DMS 273 (cell line): ENCODE results near the gene DIAPH1.
A peak's percentile ranks its signal among the peaks of the same experiment; 100 is the strongest.

Experiments used
- DNase-seq: peaks from one replicate; lab custom pipeline; 2025; ENCODE audit not compliant: unreplicated experiment; lab: John Stamatoyannopoulos, UW

Gene DIAPH1

DNA sequence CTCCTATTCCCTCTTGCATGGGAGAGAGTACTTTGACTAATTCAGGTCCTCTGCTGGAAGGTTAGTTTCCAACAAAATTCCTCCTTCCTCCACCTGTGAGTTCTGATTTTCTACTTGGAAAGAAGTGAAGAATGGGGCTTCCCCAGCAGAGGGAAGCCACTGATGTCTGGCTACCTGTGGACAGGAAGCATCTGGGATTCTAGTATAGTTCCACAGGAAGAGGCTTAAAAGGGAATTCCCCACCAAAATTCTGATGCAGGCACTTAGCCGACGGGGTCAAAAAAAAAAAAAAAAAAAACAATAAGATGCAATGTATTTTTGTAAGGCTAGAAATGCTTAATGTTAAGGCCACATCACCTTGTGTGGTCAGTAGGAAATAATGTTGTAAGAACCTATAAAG, 96.5 kb downstream of the DIAPH1 start:
- DNase-seq = no peak

DNA sequence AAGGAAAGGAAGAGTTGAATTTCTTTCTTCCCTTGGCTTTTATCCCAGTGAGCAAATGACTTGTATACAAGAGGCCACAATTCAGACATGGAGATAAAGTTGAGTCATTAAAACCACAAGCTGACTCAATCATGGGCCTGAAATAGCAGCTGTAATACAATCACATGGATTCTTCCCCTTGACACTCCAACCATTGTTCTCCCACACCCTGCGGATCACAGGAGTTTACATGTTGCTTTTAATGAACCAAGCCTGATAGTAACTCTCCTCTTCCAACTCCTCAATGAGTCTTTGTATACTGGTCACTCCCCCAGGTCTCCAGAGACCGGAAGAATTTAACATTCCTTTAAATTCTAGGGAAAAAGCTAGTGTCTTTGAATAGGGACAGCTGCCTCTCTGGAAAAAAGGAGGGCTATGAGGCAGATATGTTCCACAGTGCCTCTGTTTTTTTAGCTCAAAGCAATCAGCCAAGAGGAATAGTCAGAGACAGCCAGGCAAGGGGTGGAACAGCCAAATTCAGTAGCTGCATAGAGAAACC, 97.5 kb downstream of the DIAPH1 start:
- peak; percentile 26 for DNase-seq

DNA sequence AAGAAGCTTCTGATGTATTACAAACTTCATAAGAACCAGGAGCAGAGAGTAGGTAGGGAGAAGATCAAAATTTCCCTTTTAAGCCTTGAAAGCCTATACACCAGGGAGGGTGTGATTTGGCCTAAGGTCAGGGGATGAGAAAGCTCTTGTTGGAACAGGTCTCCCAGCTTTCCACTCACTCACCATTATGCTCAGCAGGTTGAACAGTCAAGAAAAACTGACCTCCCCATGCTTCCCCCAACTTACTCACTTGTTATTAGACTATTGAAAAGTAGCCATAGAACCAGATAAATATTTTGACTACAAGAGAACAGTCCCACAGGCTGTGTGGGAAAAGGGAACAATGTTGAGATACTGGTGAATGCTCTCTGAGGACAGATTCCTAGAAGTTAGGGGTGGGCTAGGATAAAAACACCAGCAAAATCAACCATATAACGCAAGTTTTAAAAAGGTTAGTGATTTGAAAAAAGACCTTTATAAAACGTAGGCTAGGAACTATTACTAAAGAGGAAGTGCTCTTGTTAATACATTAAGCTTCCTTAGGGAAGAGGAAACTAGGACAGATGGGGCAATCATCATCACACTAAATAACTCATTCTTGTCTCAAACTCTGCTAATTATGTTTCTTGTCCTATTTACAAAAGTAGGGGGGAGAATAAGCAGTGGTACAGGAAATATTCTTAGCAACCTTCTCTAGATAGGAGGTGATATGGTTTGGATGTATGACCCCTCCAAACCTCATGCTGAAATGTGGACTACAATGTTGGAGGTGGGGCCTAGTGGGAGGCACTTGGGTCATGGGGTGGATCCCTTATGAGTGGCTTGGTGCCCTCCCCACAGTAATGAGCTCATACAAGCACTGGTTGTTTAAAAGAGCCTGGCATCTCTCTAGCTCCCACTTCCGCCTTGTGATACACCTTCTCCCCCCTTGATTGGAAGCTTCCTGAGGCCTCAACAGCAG, 98.9 kb downstream of the DIAPH1 start:
- DNase-seq = no peak

DNA sequence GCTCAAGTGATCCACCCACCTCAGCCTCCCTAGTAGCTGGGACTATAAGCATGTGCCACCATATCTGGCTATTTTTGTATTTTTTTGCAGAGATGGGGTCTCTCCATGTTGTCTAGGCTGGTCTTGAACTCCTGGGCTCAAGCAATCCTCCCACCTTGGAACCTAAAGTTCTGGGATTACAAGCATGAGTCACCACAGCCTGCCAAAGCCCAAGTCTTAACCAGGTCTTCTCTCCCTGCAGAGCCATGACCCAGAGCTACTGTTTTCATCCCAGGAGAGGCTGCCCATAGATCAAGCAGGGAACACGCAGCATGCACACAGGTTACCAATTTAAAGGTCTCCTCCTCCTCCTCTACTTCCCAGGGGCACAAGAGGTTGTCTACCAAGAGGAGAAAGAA, 100.2 kb downstream of the DIAPH1 start:
- no peak for DNase-seq

DNA sequence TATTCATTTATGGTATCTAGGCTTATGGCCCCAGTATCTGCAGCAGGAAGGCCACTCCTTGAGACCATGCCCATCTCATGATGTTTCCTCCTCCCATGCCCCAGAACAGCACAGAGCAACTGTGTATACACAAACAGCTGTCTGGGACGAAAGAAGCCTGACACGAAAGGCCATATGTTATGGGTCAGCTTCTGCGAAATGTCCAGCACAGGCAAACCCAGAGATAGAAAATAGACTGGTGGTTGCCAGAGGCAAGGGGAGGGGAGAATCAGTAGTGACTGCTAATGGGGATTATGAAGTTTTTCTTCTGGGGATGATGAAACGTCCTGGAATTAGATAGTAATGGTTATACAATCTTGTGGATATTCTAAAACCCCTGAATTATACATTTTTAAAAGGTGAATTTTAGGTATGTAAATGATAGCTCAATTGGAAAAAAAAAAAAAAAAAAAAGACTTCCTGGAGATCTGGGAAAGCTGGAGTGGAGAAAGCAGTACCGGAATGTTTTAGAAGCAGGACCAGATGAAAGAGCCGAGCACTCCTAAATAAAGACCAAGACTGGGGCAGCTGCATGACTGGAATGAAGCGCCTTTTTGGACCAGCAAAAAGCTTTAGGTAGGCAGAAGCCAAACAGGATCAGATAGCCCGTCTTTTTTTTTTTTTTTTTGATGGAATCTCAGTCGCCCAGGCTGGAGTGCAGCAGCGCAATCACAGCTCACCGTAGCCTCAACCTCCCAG, 100.8 kb downstream of the DIAPH1 start:
- DNase-seq = no peak

DNA sequence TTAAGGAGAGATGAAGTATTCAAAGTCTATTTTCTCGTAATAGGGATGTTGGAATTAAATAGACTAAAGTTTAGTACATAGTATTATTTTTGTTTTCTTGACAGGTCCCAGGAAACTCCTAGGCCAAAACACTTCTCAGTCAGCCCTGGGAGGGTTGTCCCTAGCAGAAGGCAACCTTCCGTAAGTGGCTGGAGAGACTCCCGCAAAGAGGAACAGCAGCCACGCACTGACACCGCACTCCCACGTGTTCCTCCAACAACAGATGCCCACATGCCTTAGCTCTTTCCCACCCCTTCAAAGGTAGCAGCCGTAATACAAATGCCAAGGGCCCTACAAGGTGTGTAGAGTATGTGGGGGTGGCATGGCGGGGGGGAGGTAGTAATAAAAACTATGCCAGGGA, 101.5 kb downstream of the DIAPH1 start:
- no peak for DNase-seq

DNA sequence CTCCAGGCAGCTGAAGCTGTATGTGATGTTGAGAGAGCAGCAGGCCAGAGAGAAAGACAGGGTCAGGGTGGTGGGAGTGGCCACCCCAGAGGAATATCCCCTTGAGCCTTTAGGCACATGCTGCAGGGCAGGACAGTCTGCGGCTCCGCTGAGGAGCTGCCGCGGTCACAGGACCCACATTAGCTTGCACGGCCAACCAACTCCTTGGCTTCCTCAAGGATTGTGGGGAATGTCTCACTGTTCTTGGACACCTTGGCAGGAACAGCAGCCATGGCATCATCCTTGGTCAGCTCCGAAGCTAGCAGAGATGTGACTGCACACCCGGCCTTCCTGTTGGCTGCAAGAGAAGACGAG, 102.2 kb downstream of the DIAPH1 start:
- DNase-seq = no peak

DNA sequence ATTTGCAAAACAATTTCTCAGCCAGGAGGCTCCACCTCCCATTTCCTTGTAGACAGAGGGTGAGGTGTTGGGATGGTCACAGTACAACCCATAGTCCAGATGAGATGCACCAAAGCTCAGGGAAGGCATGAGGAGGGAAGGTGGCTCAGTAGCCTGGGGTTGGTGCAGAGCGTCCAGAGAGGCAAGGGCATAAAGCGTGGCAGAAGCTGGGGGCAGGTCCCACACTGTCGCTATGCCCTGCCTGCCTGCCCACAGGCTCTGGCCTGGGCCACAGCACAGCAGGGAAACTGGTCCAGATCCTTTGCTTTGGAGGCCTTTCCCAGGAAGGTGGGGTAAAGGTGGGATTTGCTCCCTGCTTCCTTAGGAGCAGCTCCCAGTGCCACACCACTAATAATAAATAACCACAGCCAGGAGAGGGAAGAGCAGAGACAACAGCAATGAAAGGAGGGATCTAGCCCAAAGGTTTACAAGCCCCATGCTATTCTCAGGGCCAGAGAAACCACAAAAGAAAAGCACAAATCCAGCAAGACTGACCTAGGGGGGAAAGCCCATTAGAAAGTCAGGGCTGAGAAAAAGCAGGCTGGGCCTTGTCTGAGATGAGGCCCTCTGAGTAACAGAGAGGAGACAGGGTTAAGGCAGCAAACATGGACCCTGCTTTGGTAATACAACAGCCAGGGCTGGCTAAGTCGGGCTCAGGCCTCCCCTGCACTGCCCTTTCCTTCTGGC, 102.7 kb downstream of the DIAPH1 start:
- DNase-seq = no peak

DNA sequence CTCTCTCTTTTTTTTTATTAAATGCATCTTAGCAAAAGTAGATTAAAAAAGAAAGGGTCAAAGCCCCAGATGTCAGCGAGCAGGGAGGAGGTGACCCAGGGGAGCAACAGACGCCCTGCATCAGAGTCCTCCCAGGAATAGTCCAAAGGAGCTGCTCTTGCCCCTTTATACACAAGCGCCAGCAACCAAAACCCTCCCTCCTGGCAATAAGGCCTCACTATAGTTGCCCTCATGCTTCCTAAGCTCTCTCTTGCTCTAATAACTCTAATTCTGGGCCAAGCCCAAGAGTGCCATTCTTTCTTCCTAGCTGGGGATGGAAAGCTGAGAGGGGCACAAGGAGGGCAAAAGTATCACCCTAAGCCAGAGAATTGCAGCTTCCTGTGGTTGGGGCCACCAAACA, 103.7 kb downstream of the DIAPH1 start:
- DNase-seq = peak; percentile 69

DNA sequence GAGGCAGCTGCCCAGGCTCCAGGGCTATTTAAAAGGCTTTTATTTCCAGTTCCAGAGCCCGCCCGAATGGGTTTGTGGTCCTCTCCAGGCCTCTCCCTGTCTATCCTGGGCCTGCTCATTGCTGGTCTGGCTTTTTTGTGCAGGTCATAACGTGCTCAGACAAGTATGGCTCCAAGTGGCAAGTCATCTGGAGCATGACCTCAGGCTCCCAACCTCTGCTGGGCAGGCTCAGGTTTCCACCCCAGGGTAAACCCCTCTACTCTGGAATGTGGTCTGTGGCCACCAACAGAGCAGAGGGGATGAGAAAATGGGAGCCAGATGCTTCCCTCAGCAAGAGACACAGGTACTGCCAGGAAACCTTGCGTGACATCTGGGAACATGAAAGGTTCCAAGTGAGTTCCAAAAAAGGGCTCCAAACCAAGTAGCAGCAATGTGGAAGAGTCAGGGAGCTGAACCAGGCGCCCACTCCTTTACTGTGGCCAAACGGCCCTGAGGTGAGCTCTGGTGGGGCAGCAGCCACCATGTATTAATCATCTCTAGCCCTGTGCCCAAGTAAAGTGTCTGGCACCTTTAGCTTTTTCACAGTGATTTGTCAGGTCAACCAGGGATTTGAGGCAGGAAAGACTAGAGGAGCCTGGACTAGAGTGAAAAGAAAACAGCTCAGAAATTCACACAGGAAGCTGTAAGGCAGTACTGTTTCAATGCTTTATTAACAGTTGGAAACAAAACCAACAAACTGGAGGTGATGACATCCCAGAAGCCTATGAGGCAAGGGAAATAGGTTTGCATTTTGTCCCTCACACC, 104.3 kb downstream of the DIAPH1 start:
- peak; percentile 98 for DNase-seq

DNA sequence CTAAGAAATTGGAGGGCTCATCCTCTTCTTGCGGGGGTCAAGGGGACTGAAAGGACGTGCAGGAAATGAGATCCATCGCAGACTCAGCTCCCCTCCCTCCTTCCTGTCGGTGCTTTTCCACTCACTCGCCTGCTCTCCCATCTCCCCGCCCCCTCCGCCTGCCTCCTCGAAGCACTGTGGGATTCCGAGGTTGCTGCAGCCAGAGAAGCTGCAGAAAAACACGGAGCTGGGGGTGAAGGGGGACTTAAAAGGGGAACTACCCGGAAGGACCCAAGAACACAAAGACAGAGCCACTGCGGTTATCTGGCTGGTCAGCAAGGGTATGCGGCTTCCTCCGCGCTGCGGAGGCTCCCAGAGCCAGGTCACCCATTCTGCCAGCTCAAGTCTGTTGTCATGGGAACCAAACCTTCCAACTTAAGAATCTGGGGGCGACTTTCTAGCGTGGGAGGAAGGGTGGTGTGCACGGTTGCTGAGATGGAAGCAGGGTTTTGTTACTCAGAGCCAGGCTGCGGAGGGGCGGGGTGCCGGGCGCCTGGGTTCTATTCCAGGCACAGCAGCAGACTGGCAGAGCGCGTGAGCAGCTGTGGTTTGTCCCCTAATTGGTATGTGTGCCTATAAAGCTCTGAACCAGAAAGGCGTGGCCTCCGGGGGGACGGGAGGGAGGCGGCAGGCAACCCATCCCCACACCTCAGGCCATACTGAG, 105.0 kb downstream of the DIAPH1 start:
- peak; percentile 98 for DNase-seq

DNA sequence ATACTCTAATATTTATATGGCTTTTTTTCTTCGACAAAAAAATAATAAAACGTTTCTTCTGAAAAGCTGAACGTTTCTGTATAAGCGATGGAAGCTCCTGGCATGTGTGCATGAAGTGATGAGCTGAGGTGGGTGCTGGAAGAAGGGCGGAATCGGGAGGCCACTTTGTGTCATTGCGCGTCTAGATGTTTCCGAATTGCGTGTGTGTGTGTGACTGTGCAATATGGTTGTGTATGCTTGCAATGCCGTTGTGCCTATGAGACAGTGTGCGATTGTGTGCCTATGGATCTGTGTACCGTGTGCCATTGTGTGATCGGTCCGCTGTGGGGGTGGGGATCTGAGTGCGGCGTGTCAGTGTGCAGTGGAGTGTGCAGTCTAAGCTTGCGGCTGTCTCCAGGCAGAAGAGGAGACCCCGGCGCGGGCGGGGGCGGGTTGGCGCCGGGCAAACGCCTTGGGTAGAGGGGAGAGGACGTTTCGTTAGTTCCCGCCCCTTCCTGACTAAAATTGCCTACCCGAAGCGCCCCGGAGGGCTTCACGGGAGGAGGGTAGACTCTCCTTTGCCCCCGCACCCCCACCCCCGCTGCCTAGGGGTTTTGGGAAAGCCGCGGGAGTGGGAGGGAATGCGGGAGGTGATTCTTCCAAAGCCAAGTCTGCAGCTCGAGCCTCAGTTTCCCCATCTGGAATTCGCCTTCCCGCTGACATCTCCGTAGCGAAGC, 105.7 kb downstream of the DIAPH1 start:
- DNase-seq = peak; percentile 72

DNA sequence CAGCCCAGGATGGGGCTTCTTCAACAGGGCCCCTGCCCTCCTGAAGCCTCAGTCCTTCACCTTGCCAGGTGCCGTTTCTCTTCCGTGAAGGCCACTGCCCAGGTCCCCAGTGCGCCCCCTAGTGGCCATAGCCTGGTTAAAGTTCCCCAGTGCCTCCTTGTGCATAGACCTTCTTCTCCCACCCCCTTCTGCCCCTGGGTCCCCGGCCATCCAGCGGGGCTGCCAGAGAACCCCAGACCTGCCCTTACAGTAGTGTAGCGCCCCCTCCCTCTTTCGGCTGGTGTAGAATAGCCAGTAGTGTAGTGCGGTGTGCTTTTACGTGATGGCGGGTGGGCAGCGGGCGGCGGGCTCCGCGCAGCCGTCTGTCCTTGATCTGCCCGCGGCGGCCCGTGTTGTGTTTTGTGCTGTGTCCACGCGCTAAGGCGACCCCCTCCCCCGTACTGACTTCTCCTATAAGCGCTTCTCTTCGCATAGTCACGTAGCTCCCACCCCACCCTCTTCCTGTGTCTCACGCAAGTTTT, 106.3 kb downstream of the DIAPH1 start:
- peak; percentile 68 for DNase-seq

DNA sequence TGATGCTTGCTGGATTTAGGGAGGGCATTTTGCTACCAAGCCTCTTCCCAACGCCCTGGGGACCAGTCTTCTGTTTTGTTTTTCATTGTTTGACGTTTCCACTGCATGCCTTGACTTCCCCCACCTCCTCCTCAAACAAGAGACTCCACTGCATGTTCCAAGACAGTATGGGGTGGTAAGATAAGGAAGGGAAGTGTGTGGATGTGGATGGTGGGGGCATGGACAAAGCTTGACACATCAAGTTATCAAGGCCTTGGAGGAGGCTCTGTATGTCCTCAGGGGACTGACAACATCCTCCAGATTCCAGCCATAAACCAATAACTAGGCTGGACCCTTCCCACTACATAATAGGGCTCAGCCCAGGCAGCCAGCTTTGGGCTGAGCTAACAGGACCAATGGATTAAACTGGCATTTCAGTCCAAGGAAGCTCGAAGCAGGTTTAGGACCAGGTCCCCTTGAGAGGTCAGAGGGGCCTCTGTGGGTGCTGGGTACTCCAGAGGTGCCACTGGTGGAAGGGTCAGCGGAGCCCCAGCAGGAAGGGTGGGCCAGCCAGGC, 107.0 kb downstream of the DIAPH1 start:
- DNase-seq = no peak

DNA sequence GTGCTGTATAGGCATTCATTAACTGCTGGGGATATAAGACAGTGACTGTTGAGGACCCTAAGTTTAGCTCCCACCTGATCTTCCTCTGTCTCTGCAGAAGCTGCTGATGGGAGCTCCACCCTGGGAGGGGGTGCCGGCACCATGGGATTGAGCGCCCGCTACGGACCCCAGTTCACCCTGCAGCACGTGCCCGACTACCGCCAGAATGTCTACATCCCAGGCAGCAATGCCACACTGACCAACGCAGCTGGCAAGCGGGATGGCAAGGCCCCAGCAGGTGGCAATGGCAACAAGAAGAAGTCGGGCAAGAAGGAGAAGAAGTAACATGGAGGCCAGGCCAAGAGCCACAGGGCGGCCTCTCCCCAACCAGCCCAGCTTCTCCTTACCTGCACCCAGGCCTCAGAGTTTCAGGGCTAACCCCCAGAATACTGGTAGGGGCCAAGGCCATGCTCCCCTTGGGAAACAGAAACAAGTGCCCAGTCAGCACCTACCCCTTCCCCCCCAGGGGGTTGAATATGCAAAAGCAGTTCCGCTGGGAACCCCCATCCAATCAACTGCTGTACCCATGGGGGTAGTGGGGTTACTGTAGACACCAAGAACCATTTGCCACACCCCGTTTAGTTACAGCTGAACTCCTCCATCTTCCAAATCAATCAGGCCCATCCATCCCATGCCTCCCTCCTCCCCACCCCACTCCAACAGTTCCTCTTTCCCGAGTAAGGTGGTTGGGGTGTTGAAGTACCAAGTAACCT, 107.8 kb downstream of the DIAPH1 start:
- DNase-seq = no peak

DNA sequence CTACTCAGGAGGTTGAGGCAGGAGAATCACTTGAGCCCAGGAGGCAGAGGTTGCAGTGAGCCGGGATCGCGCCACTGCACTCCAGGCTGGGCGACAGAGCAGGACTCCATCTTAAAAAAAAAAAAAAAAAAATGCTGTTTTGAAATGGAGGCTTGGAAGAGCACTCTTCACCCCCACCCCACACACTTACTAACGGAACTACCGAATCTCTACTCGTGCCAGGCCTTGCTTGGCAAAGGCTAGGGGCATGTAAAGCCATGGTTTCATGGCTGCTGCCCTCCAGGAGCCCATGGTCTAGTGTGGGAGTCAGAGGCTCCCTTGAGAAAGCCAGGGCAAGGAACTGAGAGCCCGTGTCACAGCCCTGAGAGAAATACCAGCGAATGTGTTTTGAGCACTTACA, 108.6 kb downstream of the DIAPH1 start:
- DNase-seq = no peak

DNA sequence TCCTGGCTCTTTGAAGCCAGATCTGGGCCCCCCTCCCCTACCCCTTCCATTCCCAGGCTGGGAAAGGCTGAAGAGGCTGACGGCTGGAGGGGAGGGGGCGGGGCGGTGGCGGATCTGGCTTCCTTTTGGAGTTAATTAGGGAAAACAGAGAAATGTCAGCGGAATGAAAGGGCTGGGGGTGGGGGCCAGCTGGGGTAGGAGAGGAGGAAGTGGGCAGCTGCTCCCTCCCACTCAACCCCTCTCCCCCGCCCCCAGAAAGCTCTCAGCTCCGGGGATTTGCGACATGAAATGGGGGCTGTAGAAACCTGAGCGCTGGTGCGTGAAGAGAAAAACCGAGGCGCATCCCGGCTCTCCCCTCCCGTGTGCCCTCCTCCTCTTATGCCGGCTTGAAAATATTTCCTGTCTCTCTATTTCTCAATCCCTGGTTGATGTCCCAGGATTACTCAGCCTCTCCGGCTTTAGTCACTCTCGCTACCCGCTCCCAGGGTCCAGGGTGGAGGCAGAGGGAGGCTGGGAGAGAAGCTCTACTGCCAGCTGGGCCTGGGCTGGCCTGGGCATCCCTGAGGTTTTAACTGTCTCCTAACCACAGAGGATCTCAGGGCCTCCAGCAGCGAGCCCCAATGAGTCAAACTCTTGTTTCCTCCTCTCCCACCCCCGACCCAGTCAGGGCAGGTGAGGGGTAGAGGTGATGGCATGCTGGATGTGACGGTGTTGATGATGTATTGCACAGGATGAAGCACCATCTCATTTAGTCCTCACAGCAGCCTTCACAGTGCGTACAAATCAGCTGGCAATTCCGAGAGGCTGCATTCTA, 109.8 kb downstream of the DIAPH1 start:
- peak; percentile 67 for DNase-seq
